Neutrophil (primary cell): Measurements from ENCODE around the gene SPATA20.

Experiments used
- H3K27ac ChIP-seq: fragments of 200-600 bp; sonication (generic); 2 replicates; pipeline ENCODE4 v1.5.1; 2016; ENCODE audit warnings: mild to moderate bottlenecking, moderate library complexity
- H3K27me3 ChIP-seq: fragments of 200-600 bp; sonication (generic); 2 replicates; pipeline ENCODE4 v1.6.0; 2016; ENCODE audit warnings: mild to moderate bottlenecking
- H3K36me3 ChIP-seq: fragments of 200-600 bp; sonication (generic); 2 replicates; pipeline ENCODE4 v1.5.1; 2017
- H3K4me1 ChIP-seq, 2 experiments: fragments of 200-600 bp in 1 of 2; sonication (generic) in 1 of 2; 1 replicate in 1 of 2; 2 replicates in 1 of 2; pipeline versions ENCODE4 v1.5.1 to v1.6.1; 2013 to 2016; ENCODE audit warnings: low read depth in 1 of 2, low read length in 1 of 2, mild to moderate bottlenecking in 1 of 2, moderate library complexity in 1 of 2; ENCODE audit not compliant: control insufficient read depth in 1 of 2, insufficient read depth in 1 of 2
- H3K4me3 ChIP-seq, 2 experiments: fragments of 200-600 bp in 1 of 2; sonication (generic) in 1 of 2; 1 replicate in 1 of 2; 2 replicates in 1 of 2; pipeline ENCODE4 v1.5.1; 2013 to 2016; ENCODE audit warnings: low read depth in 1 of 2, low read length in 1 of 2, mild to moderate bottlenecking in 1 of 2, moderate library complexity in 1 of 2
- H3K9me3 ChIP-seq: fragments of 200-600 bp; sonication (generic); 2 replicates; pipeline ENCODE4 v1.5.1; 2016
- CTCF ChIP-seq: fragments of 200-600 bp; sonication (generic); IDR thresholded peaks from 2 replicates; pipeline ENCODE4 v1.5.1; 2016; ENCODE audit warnings: antibody characterized with exemption

Gene SPATA20

GRCh38 chr17:50570032-50570431 is 23.1 kb downstream of the SPATA20 start:
- Histone ChIP-seq H3K36me3 (no peaks in the 10 kb centered on the region), H3K4me3 (no peak overlapping the region), H3K9me3 (no peaks in the 10 kb centered on the region), H3K27ac (no peak overlapping the region), H3K4me1 (no peaks in the 10 kb centered on the region), H3K27me3 (peaks cover 45% of the 10 kb centered on the region)
- no peak for TF ChIP-seq CTCF

DNA sequence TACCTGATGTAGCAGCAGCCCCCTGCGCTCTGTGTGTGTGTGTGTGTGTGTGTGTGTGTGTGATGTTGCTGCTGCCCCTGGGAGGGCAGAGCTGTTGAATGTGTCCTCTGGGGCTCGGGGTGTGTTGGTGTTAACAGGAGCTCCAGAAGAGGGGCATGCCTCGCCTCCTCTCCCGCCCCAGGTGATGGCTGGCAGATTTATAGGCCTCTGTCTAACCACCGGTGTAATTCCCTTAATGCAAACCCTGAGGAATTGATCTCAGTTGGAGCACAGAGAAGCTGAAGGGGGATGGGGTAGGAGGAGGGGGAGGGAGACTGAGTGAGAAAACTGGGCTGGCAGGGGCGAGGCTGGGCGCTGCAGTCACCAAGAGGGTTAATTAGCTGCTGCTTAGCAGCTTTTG is 23.6 kb downstream of the SPATA20 start:
- Histone ChIP-seq H3K27ac (no peak overlapping the region), H3K4me3 (no peak overlapping the region), H3K9me3 (no peaks in the 10 kb centered on the region), H3K36me3 (no peaks in the 10 kb centered on the region), H3K27me3 (peaks cover 40% of the 10 kb centered on the region), H3K4me1 (no peaks in the 10 kb centered on the region)
- no peak for TF ChIP-seq CTCF

- no peak overlapping the region for H3K27ac ChIP-seq
- no peak overlapping the region for H3K4me3 ChIP-seq
- TF ChIP-seq CTCF: no peak
- peaks cover 33% of the 10 kb centered on the region for H3K27me3 ChIP-seq
- H3K9me3 ChIP-seq: no peaks in the 10 kb centered on the region
- no peaks in the 10 kb centered on the region for H3K4me1 ChIP-seq
- no peaks in the 10 kb centered on the region for H3K36me3 ChIP-seq
These were observed 24.7 kb downstream of the SPATA20 start for GRCh38 chr17:50571681-50572080.

- H3K4me1 ChIP-seq: no peaks in the 10 kb centered on the region
- H3K36me3 ChIP-seq: no peaks in the 10 kb centered on the region
- H3K27ac ChIP-seq: no peak overlapping the region
- H3K27me3 ChIP-seq: peaks cover 25% of the 10 kb centered on the region
- no peak overlapping the region for H3K4me3 ChIP-seq
- no peaks in the 10 kb centered on the region for H3K9me3 ChIP-seq
- TF ChIP-seq CTCF: no peak
These were observed 25.6 kb downstream of the SPATA20 start for GRCh38 chr17:50572541-50572940.

DNA sequence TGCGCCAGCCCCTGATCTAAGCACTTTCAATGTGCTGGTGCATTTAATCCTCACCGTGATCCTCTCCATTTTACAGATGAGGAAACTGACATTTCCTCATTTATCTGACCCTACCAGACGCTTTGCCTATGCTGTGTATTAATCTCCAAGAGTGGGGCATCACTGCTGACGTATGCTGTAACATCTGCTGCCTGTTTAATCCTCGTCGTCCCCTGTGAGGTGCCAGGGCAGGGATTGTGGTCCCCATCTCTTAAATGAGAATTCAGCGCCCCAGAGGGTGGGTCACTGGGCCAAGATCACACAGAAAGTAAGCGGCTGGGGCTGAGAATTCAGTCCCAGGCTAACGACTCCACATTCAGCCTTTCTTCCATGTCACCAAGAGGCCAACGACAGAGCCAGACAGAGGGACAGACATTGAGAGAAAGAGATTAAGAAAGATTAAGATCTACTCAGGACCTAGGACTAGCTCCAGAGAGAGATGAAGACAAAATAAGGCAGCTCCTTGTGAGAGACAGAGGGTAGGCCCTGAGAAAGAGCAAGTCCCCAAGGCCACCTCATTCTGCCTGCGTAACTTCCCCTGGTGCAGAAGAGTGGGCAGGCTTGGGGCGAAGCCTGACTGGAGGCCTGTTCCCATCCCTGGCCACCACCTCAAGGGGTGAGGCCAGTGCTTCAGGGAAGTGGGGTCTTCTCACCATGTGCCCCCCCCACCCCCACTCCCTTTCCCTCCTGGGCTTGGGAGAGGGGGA is 27.1 kb downstream of the SPATA20 start:
- H3K27me3 ChIP-seq: peaks cover 10% of the 10 kb centered on the region
- no peaks in the 10 kb centered on the region for H3K9me3 ChIP-seq
- no peaks in the 10 kb centered on the region for H3K36me3 ChIP-seq
- H3K4me3 ChIP-seq: no peak overlapping the region
- no peak overlapping the region for H3K27ac ChIP-seq
- TF ChIP-seq CTCF: no peak
- no peaks in the 10 kb centered on the region for H3K4me1 ChIP-seq
